ENCODE data around the gene PKD2. TPM values are rescaled to one million over a fixed set of nuclear protein-coding genes. Genes with fewer than 3 reads are reported as not detected.

PKD2 gene
- total RNA-seq, 1 experiment from 2014 or later, result 21.4 TPM

GRCh38 chr4:88063634-88064296 is 56.3 kb downstream of the PKD2 start:
- ChIA-PET POLR2A (interaction anchor here (0.9 kb wide), 1 partner anchor 26 kb away, joined by 4 read pairs; no protein-coding TSS in a partner anchor), CTCF (interaction anchor here (0.7 to 1.4 kb wide), 5 partner anchors 9 to 211 kb away, joined by 3 to 7 read pairs (median 3); no protein-coding TSS in a partner anchor)
- DNase-seq (ENCODE audit: low spot score), result no peak
- ATAC-seq, result no peak
- Mint-ChIP-seq H3K27me3 (ENCODE audit: low read depth) (no peaks in the 10 kb centered on the region), H3K27ac (no peak overlapping the region), H3K4me1 (no peaks in the 10 kb centered on the region), H3K36me3 (peaks cover 66% of the 10 kb centered on the region), H3K4me3 (no peak overlapping the region), H3K9me3 (no peaks in the 10 kb centered on the region; the same call in 1 of the 2 replicates)
- TF ChIP-seq GTF2I (CRISPR knock-in tag; conservative IDR thresholded peaks at IDR 0.05), result no peak
- no peak for TF ChIP-seq ZNF317 (CRISPR knock-in tag; IDR thresholded peaks at IDR 0.05; ENCODE audit: borderline replicate concordance, low read depth)
- no peak for TF ChIP-seq STAT6 (CRISPR knock-in tag; conservative IDR thresholded peaks at IDR 0.05; ENCODE audit: low read depth)
- no peak for TF ChIP-seq ZNF396 (CRISPR knock-in tag; IDR thresholded peaks at IDR 0.05; ENCODE audit: borderline replicate concordance)
- TF ChIP-seq JUN (CRISPR knock-in tag; IDR thresholded peaks at IDR 0.05), result no peak
- no peak for TF ChIP-seq ETV6 (CRISPR knock-in tag; IDR thresholded peaks at IDR 0.05)
- TF ChIP-seq MYBL2 (CRISPR knock-in tag; IDR thresholded peaks at IDR 0.05), result no peak
- no peak for TF ChIP-seq HMGA2 (CRISPR knock-in tag; IDR thresholded peaks at IDR 0.05)
- TF ChIP-seq CBFB (CRISPR knock-in tag; IDR thresholded peaks at IDR 0.05; ENCODE audit: low read depth), result no peak
- no peak for TF ChIP-seq IRF2 (CRISPR knock-in tag; IDR thresholded peaks at IDR 0.05; ENCODE audit: borderline replicate concordance, low read depth)
- no peak for TF ChIP-seq FOXP4 (CRISPR knock-in tag; IDR thresholded peaks at IDR 0.05)
- TF ChIP-seq ZNF416 (CRISPR knock-in tag; IDR thresholded peaks at IDR 0.05), result no peak
- no peak for TF ChIP-seq RORB (CRISPR knock-in tag; IDR thresholded peaks at IDR 0.05)
- TF ChIP-seq, protein P1, sequence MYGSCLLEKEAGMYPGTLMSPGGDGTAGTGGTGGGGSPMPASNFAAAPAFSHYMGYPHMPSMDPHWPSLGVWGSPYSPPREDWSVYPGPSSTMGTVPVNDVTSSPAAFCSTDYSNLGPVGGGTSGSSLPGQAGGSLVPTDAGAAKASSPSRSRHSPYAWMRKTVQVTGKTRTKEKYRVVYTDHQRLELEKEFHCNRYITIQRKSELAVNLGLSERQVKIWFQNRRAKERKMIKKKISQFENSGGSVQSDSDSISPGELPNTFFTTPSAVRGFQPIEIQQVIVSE (CRISPR knock-in tag; IDR thresholded peaks at IDR 0.05; ENCODE audit: borderline replicate concordance), result no peak
- TF ChIP-seq FOXJ3 (CRISPR knock-in tag; IDR thresholded peaks at IDR 0.05; ENCODE audit: borderline replicate concordance), result no peak
- TF ChIP-seq, protein P2, sequence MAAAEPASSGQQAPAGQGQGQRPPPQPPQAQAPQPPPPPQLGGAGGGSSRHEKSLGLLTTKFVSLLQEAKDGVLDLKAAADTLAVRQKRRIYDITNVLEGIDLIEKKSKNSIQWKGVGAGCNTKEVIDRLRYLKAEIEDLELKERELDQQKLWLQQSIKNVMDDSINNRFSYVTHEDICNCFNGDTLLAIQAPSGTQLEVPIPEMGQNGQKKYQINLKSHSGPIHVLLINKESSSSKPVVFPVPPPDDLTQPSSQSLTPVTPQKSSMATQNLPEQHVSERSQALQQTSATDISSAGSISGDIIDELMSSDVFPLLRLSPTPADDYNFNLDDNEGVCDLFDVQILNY (CRISPR knock-in tag; IDR thresholded peaks at IDR 0.05), result no peak
- no peak for TF ChIP-seq EMX1 (CRISPR knock-in tag; IDR thresholded peaks at IDR 0.05)
- no peak for TF ChIP-seq GRHL2 (CRISPR knock-in tag; IDR thresholded peaks at IDR 0.05; ENCODE audit: insufficient replicate concordance, severe bottlenecking)
- no peak for TF ChIP-seq FOXK1 (CRISPR knock-in tag; IDR thresholded peaks at IDR 0.05)
- TF ChIP-seq GABPB1 (CRISPR knock-in tag; IDR thresholded peaks at IDR 0.05), result no peak

DNA sequence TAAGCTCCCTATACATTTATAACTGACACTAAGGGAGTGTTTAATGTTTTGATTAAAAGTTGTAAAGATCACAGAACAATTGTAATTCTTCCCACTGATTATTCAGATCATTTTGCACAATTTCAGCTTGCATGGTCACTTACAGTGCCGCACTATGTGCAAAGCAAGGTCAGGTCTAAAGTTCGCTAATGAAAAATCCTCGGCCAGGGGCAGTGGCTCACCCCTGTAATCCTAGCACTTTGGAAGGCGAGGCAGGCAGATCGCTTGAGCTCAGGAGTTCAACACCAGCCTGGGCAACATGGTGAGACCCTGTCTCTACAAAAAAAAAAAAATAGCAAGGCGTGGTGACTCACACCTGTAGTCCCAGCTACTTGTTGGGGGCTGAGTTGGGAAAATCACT is 57.0 kb downstream of the PKD2 start:
- Mint-ChIP-seq H3K27me3 (ENCODE audit: low read depth) (no peaks in the 10 kb centered on the region), H3K4me1 (no peaks in the 10 kb centered on the region), H3K27ac (no peak overlapping the region), H3K4me3 (no peak overlapping the region), H3K9me3 (no peaks in the 10 kb centered on the region; the same call in 1 of the 2 replicates), H3K36me3 (peaks cover 68% of the 10 kb centered on the region)
- DNase-seq (ENCODE audit: low spot score) (no peak), ATAC-seq (no peak)
- POLR2A ChIA-PET, result no interaction called here
- CTCF ChIA-PET, result interaction anchor here (0.7 to 1.4 kb wide), 4 partner anchors 31 to 212 kb away, joined by 3 to 7 read pairs (median 3); no protein-coding TSS in a partner anchor
- TF ChIP-seq MYBL2 (CRISPR knock-in tag; IDR thresholded peaks at IDR 0.05), result no peak
- TF ChIP-seq GTF2I (CRISPR knock-in tag; conservative IDR thresholded peaks at IDR 0.05), result no peak
- TF ChIP-seq, protein P3, sequence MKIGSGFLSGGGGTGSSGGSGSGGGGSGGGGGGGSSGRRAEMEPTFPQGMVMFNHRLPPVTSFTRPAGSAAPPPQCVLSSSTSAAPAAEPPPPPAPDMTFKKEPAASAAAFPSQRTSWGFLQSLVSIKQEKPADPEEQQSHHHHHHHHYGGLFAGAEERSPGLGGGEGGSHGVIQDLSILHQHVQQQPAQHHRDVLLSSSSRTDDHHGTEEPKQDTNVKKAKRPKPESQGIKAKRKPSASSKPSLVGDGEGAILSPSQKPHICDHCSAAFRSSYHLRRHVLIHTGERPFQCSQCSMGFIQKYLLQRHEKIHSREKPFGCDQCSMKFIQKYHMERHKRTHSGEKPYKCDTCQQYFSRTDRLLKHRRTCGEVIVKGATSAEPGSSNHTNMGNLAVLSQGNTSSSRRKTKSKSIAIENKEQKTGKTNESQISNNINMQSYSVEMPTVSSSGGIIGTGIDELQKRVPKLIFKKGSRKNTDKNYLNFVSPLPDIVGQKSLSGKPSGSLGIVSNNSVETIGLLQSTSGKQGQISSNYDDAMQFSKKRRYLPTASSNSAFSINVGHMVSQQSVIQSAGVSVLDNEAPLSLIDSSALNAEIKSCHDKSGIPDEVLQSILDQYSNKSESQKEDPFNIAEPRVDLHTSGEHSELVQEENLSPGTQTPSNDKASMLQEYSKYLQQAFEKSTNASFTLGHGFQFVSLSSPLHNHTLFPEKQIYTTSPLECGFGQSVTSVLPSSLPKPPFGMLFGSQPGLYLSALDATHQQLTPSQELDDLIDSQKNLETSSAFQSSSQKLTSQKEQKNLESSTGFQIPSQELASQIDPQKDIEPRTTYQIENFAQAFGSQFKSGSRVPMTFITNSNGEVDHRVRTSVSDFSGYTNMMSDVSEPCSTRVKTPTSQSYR (CRISPR knock-in tag; IDR thresholded peaks at IDR 0.05), result no peak
- no peak for TF ChIP-seq KAT7 (CRISPR knock-in tag; IDR thresholded peaks at IDR 0.05; ENCODE audit: borderline replicate concordance)
- TF ChIP-seq, protein P4, sequence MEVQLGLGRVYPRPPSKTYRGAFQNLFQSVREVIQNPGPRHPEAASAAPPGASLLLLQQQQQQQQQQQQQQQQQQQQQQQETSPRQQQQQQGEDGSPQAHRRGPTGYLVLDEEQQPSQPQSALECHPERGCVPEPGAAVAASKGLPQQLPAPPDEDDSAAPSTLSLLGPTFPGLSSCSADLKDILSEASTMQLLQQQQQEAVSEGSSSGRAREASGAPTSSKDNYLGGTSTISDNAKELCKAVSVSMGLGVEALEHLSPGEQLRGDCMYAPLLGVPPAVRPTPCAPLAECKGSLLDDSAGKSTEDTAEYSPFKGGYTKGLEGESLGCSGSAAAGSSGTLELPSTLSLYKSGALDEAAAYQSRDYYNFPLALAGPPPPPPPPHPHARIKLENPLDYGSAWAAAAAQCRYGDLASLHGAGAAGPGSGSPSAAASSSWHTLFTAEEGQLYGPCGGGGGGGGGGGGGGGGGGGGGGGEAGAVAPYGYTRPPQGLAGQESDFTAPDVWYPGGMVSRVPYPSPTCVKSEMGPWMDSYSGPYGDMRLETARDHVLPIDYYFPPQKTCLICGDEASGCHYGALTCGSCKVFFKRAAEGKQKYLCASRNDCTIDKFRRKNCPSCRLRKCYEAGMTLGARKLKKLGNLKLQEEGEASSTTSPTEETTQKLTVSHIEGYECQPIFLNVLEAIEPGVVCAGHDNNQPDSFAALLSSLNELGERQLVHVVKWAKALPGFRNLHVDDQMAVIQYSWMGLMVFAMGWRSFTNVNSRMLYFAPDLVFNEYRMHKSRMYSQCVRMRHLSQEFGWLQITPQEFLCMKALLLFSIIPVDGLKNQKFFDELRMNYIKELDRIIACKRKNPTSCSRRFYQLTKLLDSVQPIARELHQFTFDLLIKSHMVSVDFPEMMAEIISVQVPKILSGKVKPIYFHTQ (CRISPR knock-in tag; IDR thresholded peaks at IDR 0.05), result no peak
